Lower leg skin (tissue), 4 donors: ENCODE data around the gene RHCG. TPM values are rescaled to one million over a fixed set of nuclear protein-coding genes. Genes with fewer than 3 reads are reported as not detected.

Experiments used
- DNase-seq, 2 donors: peaks; one replicate each; pipeline ENCODE4 v3.0.0-alpha.2; 2019; ENCODE audit warnings: low spot score in 2 of 2
- H3K4me3 ChIP-seq: fragments of 200-600 bp; sonication (generic); 2 replicates; pipeline ENCODE4 v1.5.1; 2017; ENCODE audit warnings: mild to moderate bottlenecking, low read depth; ENCODE audit not compliant: poor library complexity, severe bottlenecking
- POLR2A ChIP-seq, 2 donors: fragments of 450-650 bp; IDR thresholded peaks; one replicate each; pipeline ENCODE4 v1.6.1; 2016 to 2017; ENCODE audit warnings: antibody characterized with exemption in 2 of 2, mild to moderate bottlenecking in 1 of 2, moderate library complexity in 1 of 2
- WGBS, 2 donors: methylation state at CpG; one replicate each; pipeline ENCODE4 v1.1.5; 2018; 5-methylcytosine and 5-hydroxymethylcytosine counted together
- intact Hi-C: fragments of 100-400 bp; cut with DNase I; formaldehyde crosslinking; loops from one replicate; pipeline ENCODE4 v1.15.0; 2023; ENCODE audit warnings: low total_unique reads
- total RNA-seq, 4 donors: library from RNA; depleted of rRNA; stranded (reverse); fragments of >200 nt; gene quantifications; one replicate each; pipeline ENCODE4 v1.1.0, GENCODE V29; 2016
- TF ChIP-seq, protein P1 (sequence below), 3 donors: fragments of 450-650 bp; IDR thresholded peaks; one replicate each; pipeline ENCODE4 v1.5.1; 2016; ENCODE audit warnings: antibody characterized with exemption in 3 of 3, mild to moderate bottlenecking in 3 of 3, moderate library complexity in 2 of 3

Gene RHCG
- total RNA-seq, 4 donors from 2014 or later: 1.3 to 29.0 (median 23.7) TPM

DNA sequence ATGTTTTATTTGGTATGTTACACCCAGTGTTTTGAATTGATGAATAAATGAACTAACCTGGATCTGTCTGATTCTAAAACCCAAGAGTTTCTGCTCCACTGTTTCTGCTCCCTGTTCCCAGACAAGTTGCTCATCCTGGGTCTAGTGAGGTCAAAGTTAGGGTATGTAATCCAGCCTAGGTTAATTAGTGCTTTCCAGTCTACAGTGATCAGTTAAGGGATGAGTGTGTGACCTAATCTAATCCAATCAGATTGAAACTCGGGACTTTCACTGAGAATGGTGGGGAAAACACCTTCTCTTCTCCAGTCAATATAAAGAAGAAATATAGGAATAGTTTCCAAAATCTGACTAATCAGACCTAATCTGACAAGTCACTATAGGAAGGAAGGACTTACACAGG is 27.8 kb upstream of the RHCG start:
- 80 to 81% methylated on average over 1 of the region's 1 CpG for WGBS, 2 donors
- H3K4me3 ChIP-seq: no peak overlapping the region
- intact Hi-C loops: no loop called here
- TF ChIP-seq, protein P1, sequence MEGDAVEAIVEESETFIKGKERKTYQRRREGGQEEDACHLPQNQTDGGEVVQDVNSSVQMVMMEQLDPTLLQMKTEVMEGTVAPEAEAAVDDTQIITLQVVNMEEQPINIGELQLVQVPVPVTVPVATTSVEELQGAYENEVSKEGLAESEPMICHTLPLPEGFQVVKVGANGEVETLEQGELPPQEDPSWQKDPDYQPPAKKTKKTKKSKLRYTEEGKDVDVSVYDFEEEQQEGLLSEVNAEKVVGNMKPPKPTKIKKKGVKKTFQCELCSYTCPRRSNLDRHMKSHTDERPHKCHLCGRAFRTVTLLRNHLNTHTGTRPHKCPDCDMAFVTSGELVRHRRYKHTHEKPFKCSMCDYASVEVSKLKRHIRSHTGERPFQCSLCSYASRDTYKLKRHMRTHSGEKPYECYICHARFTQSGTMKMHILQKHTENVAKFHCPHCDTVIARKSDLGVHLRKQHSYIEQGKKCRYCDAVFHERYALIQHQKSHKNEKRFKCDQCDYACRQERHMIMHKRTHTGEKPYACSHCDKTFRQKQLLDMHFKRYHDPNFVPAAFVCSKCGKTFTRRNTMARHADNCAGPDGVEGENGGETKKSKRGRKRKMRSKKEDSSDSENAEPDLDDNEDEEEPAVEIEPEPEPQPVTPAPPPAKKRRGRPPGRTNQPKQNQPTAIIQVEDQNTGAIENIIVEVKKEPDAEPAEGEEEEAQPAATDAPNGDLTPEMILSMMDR (IDR thresholded peaks at IDR 0.05): no peak
- TF ChIP-seq POLR2A (IDR thresholded peaks at IDR 0.05): no peak
- DNase-seq: no peak

- TF ChIP-seq POLR2A (IDR thresholded peaks at IDR 0.05): no peak
- TF ChIP-seq, protein P1 (IDR thresholded peaks at IDR 0.05): no peak
- peak in 1 of 2 donors; percentile 36 for DNase-seq
- intact Hi-C loops: no loop called here
- WGBS, 2 donors: 55 to 67% methylated on average over 2 of the region's 2 CpGs
- H3K4me3 ChIP-seq: no peak overlapping the region
Observed at GRCh38 chr15:89523101-89523500, 26.7 kb upstream of the RHCG start.

- peak in 1 of 2 donors; percentile 9 for DNase-seq
- intact Hi-C loops: no loop called here
- WGBS, 2 donors: 92 to 95% methylated on average over 1 of the region's 1 CpG
- no peak overlapping the region for H3K4me3 ChIP-seq
- TF ChIP-seq POLR2A (IDR thresholded peaks at IDR 0.05): no peak
- TF ChIP-seq, protein P1 (IDR thresholded peaks at IDR 0.05): no peak
Observed at GRCh38 chr15:89521605-89522004, 25.2 kb upstream of the RHCG start.

GRCh38 chr15:89515477-89515876 is 19.1 kb upstream of the RHCG start:
- no peak overlapping the region for H3K4me3 ChIP-seq
- TF ChIP-seq POLR2A (IDR thresholded peaks at IDR 0.05): no peak
- TF ChIP-seq, protein P1 (IDR thresholded peaks at IDR 0.05): no peak
- peak in 1 of 2 donors; percentile 48 for DNase-seq
- intact Hi-C loops: no loop called here
- WGBS, 2 donors: 67 to 80% methylated on average over 4 of the region's 4 CpGs

GRCh38 chr15:89514596-89515406 is 18.4 kb upstream of the RHCG start:
- peak in 1 of 2 donors; percentile 73 for DNase-seq
- TF ChIP-seq, protein P1 (IDR thresholded peaks at IDR 0.05): no peak
- no peak for TF ChIP-seq POLR2A (IDR thresholded peaks at IDR 0.05)
- H3K4me3 ChIP-seq: no peak overlapping the region
- intact Hi-C loops: no loop called here
- 55 to 58% methylated on average over 6 of the region's 6 CpGs for WGBS, 2 donors
